Stimulated activated CD4-positive, alpha-beta T cell treated with anti-CD3 and anti-CD28 coated beads, Interleukin-2, amount 100 ng/mL, for 24 hours (primary cell): ENCODE data around the gene SRBD1.

ENCODE experiments used
- DNase-seq, 2 donors: peaks; one replicate each; pipeline ENCODE4 v3.0.0-alpha.2; 2020

Gene SRBD1

DNA sequence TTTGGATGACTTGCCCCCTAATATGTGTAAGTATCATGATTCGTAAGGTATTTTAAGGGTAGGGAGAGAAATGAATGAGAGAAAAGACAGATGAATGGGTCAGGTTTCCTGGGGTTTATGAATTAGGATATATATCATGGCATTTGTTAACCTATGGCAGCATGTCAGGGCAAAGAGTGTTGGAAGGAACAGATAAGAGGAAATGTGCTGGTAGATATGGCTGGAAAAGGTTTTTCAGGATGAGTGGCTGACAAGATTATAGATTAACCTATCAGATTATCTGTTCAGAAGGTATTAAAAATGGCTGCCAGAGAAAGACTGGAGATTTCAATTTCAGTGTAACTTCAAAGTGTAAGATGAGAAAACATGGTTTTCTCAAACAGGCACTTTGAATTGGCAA lies 67.8 kb downstream of the SRBD1 start:
- DNase-seq: no peak

DNA sequence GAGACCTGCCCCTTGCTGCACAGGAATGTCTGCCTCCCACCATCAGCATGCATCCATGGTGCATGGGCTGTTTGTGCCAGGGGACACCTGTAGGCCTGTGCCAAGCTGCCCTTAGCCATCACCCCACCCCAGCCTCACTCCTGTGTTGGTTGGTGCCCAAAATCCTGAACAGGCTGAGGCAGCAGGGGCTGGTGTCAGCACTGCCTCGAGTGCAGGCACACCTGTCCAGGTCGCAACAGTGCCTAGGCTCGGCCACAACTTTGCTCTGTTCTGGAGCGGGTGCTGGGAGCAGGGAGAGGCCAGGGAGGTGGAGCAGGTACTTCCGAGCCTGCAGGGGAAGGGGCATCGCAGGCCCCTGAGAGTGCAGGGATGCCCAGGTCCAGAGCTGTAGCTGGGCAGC lies 69.1 kb downstream of the SRBD1 start:
- DNase-seq: no peak

- DNase-seq: no peak
Measured at GRCh38 chr2:45541450-45541849, 69.6 kb downstream of the SRBD1 start.

DNA sequence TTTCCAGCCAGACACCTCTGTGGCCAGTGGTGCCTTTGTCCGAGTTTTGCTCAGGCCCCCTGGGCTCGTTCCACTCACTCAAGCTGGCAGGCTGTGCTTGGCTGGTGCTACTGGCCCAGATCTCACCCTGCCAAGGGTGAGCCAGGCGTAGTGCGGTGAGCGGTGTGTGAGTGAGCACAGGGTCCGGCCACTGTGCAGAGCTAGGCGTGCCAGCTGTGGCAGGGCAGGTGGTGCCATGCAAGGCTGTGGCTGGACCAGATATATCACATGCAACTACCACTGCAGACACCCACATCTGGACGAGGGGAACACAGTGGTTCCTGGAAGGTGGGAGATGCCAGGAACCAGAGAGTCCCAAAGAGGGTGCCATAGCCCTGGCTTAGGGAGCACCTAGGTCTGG lies 70.1 kb downstream of the SRBD1 start:
- DNase-seq: no peak

- no peak for DNase-seq
Measured at GRCh38 chr2:45533771-45534170, 77.3 kb downstream of the SRBD1 start.

DNA sequence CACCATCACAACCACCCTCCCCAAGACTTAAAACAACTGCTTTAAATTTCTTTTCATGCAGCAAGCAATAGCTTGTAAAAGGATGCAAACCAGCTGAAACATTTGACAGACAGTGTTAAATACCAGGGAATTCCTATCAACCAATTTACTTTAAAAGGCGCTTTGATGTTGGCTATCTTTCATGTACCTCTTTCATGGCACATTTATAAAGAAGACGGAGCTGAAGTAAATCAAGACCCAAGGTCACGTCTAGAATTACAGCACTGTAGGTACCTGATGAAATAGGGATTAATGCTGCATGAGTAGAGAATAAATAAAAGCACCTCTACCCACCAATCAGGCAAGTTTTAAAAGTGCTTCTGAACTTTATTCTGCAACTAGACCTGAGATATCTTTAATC lies 78.9 kb downstream of the SRBD1 start:
- DNase-seq: no peak

- no peak for DNase-seq
Measured at GRCh38 chr2:45524016-45524415, 87.1 kb downstream of the SRBD1 start.

GRCh38 chr2:45518546-45518945 lies 92.5 kb downstream of the SRBD1 start:
- DNase-seq: no peak

DNA sequence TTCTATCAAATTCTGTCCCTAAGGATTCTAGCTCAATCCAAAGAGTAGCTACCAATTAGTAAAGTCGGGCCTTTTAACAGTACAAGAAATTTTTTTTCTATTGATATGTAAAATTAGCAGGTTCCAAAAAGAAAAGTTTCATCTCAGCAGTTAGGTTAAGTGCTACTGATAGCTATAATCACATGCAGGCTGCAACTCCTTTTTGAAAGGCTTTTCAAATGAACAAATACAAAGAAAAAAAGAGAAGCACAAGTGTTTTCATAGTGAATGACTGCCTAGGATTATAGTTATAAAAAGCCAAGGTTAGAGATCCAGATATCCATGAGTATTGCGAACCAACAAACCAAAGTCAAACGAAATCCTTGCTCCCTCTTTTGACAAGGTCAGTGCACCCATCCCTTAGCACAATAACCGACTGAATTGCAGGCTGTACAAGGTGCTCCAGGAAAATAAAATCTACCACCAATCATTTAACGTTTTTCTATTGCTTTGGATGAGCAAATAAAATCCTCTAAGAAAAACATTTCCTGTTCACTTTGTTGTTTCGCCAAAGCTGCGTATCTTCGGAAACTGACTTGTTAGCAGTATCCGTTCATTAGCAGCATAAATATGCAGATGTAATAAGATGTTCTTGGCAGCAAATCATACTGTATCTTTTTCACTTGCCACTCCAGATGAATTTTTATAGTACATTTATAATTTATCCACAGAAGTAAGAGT lies 100.2 kb downstream of the SRBD1 start:
- no peak for DNase-seq

DNA sequence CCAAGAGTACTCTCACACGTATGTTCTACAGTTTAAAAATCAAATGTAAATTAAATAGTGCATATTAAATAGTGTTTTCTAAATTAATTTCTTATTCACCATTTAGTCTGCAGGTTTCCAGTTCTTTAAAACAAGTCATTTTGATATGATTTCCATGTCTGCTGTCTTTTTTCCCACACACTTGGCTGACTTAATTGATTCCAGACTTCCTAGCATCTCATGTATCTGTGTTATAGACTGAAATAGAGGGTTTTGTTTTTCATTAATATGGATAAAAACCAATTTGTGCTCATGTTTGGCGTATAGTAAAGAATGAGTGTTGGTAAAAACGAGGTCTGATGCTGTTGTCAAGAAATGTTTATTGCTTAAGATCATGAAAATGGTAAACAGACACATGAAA lies 104.3 kb downstream of the SRBD1 start:
- DNase-seq: no peak

- DNase-seq: no peak
Measured at GRCh38 chr2:45505138-45505537, 105.9 kb downstream of the SRBD1 start.

DNA sequence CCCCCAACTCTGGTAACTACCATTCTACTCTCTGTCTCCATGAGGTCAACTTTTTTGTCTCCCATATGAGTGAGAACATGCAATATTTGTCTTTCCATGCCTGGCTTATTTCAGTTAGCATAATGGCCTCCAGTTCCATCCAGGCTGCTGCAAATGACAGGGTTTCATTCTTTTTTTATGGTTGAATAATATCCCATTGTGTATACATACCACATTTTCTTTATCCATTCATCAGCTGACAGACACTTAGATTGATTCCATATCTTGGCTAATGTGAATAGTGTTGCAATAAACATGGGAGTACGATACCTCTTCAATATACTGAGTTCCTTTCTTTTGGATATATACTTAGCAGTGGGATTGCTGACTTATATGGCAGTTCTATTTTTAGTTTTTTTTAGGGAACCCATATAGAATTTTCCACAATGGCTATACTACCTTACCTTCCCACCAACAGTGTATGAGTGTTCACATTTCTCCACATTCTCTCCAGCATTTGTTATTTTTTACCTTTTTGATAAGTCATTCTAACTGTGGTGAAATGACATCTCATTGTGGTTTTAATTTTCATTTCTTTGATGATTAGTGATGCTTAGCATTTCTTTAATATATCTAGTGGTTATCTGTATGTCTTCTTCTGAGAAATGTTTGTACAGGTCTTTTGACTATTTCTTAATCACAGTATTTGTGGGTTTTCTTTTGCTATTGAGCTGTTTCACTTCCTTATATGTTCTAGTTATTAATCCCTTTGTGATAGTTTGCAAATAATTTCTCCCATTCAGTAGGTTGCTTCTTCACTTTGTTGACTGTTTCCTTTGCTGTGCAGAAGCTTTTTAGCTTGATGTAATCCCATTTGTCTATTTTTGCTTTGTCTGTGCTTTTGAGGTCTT lies 112.2 kb downstream of the SRBD1 start:
- no peak for DNase-seq

DNA sequence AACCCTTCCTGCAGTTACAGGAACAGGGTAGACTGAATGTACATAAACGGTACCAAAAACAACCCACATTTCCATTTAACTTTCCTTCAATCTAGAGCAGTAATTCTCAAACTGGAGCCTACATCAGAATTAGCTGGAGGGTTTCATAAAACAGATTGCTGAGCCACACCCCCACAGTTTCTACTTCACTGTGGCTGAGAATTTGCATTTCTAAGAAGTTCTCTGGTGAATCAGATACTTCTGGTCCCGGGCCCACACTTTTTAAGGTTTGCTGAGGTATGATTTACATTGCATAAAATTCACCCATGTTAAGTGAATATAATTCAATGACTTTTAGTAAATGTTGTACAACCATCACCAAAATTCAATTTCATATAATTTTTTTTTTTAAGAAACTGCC lies 113.7 kb downstream of the SRBD1 start:
- DNase-seq: peak; percentile 46 to 53

DNA sequence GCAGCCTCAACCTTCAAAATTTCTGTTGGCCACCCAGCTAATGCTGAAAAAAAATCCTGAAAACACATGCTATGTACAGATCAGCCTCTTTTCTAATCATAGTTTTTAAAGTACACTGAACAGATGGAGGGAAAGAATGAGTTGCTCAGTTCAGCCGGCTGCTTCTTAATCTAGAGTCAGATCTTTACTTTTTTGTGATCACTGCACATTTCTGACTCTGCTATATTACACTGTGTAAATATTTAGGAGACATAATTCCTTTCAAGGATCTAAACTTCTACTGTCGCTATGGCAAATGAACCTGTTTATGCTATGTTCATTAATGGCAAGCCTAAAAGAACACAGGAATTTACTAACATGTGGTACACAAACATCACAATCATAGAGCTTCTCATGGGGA lies 114.2 kb downstream of the SRBD1 start:
- DNase-seq: no peak

GRCh38 chr2:45494978-45495293 lies 116.1 kb downstream of the SRBD1 start:
- no peak for DNase-seq

GRCh38 chr2:45494275-45494977 lies 116.6 kb downstream of the SRBD1 start:
- DNase-seq: no peak

DNA sequence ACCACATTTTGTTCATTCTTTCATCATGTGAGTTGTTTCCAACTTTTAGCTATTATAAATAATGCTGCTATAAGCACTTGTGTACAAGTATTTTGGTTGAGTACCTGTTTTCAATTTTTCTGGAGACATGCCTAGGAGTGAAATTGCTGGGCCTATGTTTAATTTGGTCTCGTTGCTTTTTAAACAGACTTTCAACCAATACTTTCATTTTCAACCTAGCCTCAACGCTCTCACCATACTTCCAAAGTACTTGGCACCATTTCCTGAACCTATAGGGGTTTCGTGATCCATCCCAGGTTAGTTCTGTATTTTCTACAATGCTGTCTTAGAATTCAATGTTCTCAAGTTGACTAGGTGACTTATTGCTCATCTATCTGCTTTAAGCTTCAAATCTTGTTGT lies 126.1 kb downstream of the SRBD1 start:
- no peak for DNase-seq

GRCh38 chr2:45483997-45484396 lies 127.1 kb downstream of the SRBD1 start:
- no peak for DNase-seq

GRCh38 chr2:45477546-45477945 lies 133.5 kb downstream of the SRBD1 start:
- DNase-seq: no peak

- no peak for DNase-seq
Measured at GRCh38 chr2:45470531-45470930, 140.5 kb downstream of the SRBD1 start.

DNA sequence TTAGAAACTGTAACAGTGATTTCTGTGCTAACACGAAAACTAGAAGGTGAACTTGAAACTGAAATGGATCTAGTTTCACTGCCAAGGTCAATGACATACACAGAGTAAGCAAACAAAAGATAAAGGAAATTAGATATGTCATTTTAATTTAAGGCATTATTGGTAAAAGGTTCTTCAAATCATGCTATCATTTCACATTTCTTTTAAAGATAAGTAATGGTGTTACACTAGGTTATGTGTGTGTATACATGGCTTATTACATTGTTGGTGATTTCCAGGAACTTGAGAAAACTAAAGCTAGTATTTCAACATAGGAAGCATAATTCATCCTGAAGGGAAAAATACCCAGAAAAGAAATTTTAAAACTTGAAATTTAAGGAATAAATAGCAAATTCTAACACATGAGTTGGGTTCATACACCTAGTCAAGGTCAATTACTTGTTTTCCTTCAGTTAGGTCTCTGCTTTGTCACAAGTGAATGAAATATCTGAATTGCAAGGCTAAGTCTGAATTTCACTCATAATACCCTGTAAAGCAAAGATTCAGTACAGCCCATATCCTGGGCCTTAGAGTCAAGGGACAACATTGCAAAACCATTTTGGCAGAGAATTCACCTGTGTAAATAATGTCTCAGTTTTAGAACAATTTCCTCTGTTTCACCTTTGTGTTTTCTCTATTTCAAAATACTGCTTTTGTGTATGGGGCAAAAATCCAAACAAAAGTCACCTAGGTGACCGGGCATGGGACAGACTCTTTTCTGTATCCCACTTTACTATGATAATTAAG lies 141.6 kb downstream of the SRBD1 start:
- no peak for DNase-seq

DNA sequence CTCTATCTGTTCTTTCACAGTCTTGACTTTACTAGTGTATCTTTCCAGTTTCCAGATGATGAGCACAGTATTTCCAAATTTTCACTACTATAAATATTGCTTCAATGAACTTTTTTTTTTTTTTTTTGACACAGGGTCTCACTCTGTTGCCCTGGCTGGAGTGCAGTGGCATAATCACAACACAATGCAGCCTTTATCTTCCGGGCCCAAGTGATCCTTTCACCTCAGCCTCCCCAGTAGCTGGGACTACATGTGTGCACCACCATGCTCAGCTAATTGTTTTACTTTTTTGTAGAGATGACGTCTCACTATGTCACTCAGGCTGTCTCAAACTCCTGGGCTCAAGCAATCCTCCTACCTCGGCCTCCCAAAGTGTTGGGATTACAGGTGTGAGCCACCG lies 142.8 kb downstream of the SRBD1 start:
- DNase-seq: no peak

GRCh38 chr2:45466053-45466452 lies 145.0 kb downstream of the SRBD1 start:
- no peak for DNase-seq
